ENCODE results near the gene DHX32.
"Not testable (repeated sequence)": the region's sequence is repeated elsewhere in the genome, so short reads cannot be mapped to it uniquely, and the experiment has no call there.

Gene DHX32, protein sequence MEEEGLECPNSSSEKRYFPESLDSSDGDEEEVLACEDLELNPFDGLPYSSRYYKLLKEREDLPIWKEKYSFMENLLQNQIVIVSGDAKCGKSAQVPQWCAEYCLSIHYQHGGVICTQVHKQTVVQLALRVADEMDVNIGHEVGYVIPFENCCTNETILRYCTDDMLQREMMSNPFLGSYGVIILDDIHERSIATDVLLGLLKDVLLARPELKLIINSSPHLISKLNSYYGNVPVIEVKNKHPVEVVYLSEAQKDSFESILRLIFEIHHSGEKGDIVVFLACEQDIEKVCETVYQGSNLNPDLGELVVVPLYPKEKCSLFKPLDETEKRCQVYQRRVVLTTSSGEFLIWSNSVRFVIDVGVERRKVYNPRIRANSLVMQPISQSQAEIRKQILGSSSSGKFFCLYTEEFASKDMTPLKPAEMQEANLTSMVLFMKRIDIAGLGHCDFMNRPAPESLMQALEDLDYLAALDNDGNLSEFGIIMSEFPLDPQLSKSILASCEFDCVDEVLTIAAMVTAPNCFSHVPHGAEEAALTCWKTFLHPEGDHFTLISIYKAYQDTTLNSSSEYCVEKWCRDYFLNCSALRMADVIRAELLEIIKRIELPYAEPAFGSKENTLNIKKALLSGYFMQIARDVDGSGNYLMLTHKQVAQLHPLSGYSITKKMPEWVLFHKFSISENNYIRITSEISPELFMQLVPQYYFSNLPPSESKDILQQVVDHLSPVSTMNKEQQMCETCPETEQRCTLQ

DNA sequence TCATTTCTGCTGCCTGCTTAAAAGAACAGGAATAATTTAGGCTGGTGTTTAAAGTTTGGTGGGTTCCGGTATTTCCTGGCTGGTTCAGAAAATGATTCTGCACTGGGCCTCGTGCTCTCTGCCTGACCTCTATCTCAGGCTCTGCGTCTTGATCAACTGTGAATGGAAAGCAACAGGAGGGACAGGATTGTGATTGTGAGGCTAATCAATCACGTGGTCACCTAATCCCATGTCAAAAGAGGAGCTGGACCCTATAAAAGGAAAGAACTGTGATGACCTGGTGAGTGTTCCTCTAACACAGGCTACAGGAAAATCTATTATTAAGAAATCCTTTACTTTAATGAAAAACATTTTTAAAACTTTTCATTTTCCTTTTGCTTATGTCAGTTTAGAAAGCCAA is at the start of gene DHX32:
Gene DHX32, minus strand, starts transcription at position 101 of the 400 bp plus-strand sequence. CDS start 468 bp downstream, outside the sequence.
- no peak for DNase-seq (ENCODE audit: low spot score)

DNA sequence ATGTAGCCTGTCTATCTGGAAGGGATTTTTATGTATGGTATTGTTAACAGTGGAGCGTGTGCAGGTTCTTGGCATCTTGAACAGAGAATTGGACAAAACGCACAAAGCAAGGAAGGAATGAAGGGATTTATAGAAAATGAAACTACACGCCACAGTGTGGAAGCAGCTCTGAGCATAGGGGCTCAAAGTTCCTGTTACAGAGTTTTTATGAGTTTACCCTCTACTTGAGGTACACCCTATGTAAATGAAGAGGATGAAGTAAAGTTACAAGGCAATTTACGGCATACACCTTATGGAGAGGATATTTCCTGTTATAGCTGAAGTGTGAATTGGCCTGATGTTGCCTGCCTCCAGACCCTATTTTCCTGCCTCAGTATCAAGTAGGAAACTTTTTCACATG is 48.5 kb upstream of the DHX32 start:
- no peak for DNase-seq (ENCODE audit: low spot score)

DNA sequence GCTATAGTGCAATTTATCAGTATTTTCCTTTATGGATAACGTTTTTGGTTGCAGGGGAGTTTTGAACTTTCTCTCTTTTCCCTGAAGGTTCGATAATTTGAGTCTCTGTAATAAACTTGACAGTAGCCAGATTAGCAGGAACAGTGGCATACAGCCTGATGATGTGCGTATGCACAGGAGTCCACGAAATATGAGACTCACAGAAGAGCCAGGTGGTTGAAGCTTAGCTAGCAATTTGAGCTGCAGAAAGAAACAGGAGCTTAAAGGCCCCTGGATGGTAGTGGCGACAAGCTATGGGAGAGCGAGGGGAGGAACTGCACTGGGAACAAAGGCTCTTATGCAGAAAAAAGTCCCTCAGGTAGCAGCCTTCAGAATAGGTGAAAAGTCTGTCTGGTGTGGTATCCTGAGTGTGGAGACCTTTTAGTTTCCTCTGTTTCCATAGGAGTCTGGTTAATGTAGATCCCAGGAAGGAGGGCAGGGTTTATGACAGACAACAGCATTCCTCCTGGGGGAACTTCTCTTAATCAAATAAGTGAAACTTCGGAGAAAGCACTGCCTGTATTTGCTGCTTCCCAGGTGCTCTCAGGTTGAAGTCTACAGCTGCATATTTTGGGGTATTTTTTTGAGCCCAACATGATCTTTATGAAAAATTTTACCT is 48.0 kb upstream of the DHX32 start:
- no peak for DNase-seq (ENCODE audit: low spot score)

DNA sequence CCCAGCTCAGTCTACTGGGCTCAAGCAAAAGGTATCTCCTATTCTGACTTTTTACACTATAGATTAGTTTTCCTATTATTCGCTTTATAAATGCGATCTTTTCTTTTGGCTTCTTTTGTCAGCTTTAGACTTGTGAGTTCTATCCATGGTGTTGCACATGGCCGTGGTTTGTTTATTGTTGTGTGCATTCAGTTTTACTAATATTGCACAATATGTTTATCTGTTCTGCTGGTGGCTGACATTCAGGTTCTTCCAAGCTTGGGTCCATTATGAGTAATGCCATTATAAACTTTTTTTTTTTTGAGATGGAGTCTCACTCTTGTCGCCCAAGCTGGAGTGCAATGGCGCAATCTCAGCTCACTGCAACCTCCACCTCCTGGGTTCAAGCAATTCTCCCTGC is 46.2 kb upstream of the DHX32 start:
- DNase-seq (ENCODE audit: low spot score), result not testable (repeated sequence)

DNA sequence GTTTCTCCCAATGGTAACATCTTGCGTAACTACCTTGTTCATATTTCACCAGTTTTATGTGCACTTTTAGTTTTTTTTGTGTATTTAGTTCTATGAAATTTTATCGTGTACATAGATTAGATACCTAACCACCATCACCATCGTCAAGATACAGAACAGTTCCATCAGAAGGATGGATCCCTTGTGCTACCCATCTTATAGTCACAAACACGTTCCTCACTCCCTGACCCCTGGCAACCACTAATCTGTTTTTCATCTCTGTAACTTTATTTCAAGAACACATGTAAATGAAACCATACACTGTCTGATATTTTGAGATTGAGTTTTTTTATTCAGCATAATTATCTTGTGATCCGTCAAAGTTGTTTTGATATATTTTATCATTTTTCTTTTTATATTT is 45.2 kb upstream of the DHX32 start:
- no peak for DNase-seq (ENCODE audit: low spot score)

DNA sequence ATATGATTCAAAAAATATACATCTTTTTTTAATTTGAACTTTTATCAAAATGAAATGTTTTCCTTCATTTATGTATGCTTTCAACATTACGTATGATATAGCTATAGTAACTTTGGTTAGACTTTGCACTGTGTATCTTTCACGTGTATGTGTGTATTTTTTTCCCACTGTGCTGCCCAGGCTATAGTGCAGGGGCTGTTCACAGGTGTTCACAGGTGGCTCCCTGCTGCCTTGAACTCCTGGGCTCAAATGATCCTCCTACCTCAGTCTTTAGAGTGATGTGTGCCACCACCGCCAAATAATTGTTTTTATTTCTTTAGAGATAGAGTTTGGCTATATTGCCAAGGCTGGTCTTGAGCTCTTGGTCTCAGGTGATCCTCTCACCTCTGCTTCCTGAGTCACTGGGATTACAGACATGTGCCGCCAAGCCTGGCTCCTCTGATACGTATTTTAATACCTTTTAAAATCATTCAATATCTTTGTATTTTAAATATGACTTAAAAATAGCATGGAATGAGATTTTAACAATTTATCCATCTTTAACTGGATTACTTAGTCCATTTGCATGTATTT is 44.3 kb upstream of the DHX32 start:
- DNase-seq (ENCODE audit: low spot score), result no peak

DNA sequence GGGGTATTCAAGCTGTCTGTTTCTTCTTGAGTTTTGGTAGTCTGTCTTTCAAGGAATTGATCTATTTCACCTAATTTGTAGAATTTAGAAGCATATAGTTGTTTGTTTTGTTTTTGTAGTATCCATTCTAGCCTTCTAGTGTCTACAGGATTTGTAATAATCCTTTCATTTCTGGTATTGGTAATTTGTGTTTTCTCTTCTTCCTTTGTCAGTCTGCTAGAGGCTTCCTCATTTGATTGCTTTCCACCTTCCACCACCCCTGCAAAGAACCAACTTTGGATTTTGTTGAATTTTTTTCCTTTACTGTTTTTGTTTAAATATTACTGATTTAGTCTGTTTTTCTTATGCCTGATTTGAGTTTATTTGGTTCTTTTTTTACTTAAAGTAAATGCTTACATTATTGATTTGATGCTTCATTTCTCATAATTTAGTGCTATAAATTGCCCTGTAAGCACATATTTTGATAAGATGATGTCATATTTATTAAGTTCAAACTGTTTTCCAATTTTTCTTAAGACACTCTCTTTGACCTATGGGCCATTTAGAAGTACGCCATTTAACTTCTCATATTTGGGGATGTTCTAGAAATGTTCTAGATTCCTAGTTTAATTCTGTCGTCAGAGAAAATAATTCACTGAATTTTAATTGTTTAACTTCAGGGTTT is 40.7 kb upstream of the DHX32 start:
- DNase-seq (ENCODE audit: low spot score), result not testable (repeated sequence)

DNA sequence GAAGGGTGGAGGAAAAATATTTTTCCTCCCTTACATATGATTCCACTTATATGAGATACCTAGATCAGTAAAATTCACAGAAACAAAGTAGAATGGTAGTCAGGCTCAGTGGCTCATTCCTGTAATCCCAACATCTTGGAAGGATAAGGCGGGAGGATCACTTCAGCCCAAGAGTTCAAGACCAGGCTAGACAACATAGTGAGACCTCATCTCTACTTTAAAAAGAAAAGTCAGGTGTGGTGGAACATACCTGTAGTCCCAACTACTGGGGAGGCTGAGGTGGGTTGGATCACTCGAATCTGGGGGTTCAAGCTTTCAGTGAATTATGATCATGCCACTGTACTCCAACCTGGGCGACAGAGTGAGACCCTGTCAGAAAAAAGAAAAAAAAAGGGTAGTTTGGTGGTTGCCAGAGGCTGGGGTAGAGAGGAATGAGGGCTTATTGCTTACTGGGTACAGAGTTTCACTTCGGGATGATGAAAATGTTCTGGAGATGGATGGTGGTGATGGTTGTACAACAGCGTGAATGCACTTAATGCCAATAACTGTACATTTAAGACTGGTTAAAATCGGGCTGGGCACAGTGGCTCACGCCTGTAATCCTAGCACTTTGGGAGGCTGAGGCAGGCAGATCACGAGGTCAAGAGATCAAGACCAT is 36.7 kb upstream of the DHX32 start:
- DNase-seq (ENCODE audit: low spot score), result not testable (repeated sequence)

DNA sequence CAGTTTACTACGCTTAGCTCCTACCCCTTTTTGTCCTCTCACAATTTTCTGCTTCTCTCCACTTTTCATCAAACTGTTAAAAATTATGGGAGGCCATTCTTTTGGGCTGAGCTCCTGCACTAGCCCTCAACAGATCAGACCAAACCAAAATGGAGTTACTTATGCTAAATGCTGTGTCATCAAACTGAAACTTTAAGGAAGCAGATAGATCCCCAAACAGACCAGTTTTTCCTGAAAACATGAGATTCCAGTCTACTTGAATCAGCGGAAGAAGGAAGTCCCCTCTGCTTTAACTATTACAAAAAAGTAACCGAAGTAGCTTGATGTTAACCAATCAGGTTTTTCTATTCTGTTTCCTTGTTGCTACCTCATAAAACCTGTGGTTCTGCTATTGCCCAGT is 35.9 kb upstream of the DHX32 start:
- no peak for DNase-seq (ENCODE audit: low spot score)

DNA sequence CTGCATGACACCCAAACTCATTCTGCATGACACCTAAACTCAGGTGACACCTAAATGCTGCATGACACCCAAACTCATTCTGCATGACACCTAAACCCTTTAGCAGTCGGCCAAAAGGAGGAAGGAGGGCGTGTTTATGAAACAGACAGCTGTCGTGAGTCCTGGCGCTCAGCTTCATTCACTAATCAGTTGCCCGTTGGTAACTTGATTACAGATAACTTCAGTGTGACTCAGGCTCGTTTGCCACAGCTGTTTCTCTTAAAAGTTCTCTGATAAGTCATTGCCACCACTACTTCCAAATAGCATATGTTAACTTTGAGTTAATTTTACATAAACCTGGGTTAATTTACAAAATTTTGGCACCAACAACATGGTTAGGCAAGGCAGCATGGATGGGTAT is 32.2 kb upstream of the DHX32 start:
- DNase-seq (ENCODE audit: low spot score), result not testable (repeated sequence)

DNA sequence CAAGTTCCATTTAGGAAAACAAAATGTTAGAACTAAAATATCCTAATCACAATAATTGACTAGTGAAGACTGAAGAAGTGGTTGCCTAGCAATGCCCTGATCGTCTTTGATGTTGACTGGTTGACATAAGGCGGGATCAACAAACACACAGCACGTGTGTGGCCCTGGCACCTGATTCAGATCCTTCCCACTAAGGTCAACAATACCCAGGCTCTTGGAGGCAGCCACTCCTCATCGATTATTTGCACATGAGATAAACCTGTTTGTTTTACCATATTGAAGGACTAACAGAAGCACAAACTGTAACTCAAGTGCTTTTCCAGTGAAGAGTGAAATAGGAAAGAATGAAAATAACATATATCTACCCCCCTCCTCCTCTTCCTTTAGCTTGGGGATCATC is 30.9 kb upstream of the DHX32 start:
- DNase-seq (ENCODE audit: low spot score), result no peak

DNA sequence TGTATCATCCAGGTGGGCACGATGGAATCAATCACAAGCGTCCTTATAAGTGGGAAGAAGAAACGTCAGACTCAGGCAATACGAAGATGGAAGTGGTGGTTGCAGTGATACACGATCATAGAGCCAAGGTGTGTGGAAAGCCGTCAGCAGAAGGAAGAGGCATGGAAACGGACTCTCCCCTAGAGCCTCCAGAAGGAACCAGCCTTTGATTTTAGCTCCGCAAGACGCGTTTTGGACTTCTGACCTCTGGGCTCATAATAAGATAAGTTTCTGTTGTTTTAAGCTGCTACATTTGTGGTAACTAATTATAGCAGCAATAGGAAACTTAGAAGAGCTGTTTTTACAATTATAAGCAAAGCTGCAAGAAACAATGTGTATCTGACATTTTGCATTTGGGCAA is 30.1 kb upstream of the DHX32 start:
- no peak for DNase-seq (ENCODE audit: low spot score)

DNA sequence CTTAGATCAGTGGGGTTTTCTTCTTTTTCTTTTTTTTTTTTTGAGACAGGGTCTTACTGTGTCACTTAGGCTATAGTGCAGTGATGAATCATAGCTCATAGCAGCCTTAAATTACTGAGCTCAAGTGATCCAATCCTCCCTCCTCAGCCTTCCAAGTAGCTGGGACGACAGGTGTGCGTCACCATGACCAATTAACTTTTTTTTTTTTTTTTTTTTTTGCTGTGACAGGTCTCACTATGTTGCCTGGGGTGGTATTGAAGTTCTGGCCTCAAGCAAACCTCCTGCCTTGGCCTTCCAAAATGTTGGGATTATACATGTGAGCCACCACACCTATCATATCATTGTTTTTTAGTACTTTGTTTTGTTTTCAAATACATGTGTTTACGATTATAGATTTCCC is 28.4 kb upstream of the DHX32 start:
- not testable (repeated sequence) for DNase-seq (ENCODE audit: low spot score)

DNA sequence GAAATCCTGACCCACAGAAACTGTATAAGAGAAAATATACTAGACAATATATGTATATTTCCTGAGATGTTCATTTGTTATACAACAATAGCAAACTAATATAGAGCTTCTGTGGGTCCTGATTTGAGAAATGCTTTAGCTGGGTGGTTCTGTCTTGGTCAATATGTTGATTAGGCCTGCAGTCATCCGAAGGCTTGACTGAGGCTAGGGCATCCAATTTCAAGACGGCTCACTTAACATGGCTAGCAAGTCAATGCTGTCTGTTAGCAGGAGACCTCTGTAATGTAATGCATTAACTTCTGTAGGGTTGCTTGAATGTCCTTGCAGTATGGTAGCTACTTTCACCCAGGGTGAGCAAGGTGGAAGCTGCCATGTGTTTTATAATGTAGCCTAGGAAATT is 27.7 kb upstream of the DHX32 start:
- DNase-seq (ENCODE audit: low spot score), result not testable (repeated sequence)

DNA sequence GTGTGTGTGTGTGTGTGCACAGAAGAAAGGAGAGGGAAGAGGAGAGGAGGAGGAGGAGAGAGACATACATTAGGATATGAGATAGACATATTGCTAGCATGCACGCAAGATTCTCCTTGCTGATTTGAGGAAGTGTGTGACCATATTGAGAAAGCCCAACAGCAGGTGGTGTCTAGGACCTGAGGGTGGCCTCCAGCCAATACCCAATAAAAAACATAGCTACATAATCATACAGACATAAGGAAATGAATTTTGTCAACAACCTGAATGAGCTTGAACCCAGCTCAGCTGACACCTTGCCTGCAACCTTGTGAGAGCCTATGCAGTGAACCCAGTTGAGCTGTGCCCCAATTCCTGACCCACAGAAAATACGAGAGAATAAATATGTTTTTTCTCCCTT is 26.5 kb upstream of the DHX32 start:
- DNase-seq (ENCODE audit: low spot score), result not testable (repeated sequence)

DNA sequence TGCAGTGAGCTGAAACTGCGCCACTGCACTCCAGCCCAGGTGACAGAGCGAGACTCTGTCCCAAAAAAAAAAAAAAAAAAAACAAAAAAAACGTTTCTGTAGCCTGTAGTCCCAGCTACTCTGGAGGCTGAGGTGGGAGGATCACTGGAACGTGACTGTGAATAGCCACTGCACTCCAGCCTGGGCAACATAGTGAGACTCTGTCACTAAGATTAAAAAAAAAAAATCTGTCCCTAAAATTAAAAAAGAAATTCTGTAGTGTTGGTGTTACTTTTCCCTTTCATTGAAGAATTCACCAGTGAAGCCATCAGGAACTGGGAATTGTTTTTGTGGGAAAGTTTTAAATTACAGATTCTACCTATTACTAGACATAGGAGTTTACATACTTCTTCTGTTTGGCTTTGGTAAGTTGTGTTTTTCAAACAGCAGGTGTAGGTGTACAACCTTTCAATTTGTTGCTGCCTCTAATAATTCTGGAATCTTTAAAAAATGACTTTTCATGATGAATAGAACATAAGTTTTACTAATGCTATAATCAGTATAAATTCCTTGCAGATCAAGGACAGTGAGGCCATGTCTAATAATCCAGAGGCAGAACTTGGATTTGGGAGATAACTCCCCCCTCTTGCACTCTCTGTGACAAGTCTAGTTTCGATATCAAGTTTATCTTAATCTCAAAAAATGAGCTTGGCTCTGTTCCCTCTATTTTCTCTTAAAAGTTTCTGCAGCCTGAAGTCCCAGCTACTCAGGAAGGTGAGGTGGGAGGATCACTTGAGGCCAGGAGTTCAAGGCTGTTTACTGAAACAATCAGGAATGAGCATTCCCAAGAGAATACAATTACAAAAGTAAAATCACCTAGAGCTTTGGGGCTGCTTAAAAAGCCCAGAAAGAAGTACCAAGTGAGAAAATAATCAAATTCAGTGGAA is 24.2 kb upstream of the DHX32 start:
- not testable (repeated sequence) for DNase-seq (ENCODE audit: low spot score)

DNA sequence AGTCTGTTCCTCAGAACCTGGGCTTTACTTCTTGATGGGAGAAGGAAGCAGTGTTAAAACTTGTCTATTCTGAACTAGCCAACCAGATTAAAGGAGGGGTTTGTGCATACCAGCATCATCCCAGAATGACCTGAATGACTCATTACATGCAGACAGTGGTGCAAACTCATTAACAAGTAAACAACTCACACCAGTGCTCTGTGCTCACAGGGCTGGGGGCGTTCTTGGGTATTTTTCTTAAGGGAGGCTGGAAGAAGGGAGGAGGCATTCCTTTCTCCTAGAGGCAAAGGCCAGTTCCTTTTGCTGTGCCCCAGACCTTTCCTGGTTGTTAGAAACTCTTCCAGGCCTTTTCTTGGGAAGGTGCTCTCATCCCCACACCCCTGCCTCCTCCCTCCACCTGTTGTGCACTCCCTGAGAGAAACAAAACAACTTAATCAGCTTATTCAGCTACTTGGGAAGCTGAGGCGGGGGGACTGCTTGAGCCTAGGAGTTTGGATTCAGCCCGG is 22.1 kb upstream of the DHX32 start:
- not testable (repeated sequence) for DNase-seq (ENCODE audit: low spot score)

DNA sequence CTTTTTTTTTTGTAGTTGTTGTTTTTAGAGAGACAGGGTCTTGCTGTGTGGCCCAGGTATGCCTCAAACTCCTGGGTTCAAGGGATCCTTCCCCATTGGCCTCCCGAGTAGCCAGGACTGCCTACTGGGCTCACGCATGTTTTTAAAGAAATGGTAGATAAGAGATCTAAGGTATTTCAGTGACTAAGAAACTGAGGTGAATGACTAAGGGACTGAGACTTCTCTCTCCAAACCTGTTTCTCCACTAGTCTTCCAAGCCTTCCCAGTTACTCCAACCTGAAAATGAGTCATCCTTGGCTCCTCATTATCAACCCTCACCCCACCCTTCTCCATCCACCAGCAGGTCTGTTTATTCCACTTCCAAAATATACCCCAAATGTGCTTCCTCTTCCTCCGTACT is 19.9 kb upstream of the DHX32 start:
- DNase-seq (ENCODE audit: low spot score), result not testable (repeated sequence)

DNA sequence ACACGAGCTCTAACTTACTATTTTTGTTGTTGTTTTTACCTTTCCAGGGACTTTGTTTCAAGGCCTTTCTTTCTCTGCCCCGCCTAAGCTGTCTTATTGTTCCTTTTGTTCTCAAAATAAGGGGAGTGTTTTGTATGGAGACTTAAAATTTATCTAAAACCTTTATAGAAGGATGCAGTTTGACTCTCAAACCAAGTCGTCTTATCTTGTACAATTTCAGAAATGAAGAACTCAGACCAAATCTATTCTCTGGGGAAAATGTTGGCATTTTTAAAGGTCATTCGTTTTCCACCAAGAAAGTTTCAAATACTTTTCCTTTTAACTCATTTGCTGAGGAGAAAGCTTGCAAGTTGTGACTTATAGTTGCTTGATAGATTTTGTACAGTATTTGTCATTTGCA is 16.2 kb upstream of the DHX32 start:
- not testable (repeated sequence) for DNase-seq (ENCODE audit: low spot score)
